GM21390 (cell line): ENCODE measurements around the gene SASH1.
"Not testable (repeated sequence)": the region's sequence is repeated elsewhere in the genome, so short reads cannot be mapped to it uniquely, and the experiment has no call there.

Experiments
- ATAC-seq: cut with Tn5 transposase; IDR thresholded peaks from one replicate; pipeline ENCODE4 v1.9.1; 2021; ENCODE audit not compliant: unreplicated experiment

The SASH1 gene

GRCh38 chr6:148364056-148364824, 21.6 kb downstream of the SASH1 start:
- ATAC-seq, result no peak

GRCh38 chr6:148365041-148365440, 22.4 kb downstream of the SASH1 start:
- ATAC-seq, result no peak

DNA sequence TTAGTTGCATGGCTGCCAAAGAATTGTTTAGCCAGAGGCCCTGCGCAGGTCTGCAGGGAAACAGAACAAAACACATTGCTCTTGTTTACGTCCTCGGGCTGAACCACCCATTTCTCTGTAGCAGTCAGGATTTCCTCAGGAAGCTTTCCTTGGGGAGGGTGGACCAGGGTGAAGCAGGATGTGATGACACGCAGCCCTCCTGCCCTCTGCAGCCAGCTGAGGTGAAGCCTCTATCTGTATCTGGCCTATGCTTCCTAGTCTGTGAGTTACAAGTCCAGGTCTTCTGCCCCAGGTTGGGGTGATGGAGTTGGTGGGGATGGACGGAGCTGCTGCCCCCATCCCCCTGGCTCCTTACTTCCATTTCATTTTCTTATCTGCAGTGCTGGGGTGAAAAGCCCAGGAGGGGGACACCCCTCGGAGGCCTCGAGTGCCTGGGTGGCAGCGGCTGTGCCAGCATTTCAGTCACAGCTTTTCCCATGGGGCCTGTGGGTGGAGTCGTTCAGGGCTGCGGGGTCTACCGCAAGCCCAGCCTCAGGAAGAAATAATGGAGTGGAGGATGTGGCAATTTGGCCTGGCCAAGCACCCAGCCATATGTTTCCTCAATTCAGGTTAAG, 24.9 kb downstream of the SASH1 start:
- no peak for ATAC-seq

DNA sequence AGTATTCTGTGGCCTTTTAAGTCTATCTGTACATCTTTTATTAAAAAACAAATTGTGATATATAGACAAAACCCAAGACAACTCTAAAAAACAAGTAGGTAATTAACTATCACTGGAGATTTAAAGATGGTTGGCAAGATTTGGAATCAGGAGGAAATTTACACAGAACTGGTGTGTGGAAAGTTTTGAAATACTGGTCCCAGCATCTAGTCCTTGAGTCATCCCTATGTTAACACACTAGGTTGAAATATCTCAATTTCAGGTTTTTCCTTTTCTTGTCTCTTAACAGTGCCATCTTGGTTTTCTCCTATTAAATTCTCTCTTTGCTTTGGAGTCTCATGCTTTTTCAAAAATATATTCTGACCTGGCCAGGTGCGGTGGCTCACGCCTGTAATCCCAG, 27.5 kb downstream of the SASH1 start:
- ATAC-seq, result no peak

DNA sequence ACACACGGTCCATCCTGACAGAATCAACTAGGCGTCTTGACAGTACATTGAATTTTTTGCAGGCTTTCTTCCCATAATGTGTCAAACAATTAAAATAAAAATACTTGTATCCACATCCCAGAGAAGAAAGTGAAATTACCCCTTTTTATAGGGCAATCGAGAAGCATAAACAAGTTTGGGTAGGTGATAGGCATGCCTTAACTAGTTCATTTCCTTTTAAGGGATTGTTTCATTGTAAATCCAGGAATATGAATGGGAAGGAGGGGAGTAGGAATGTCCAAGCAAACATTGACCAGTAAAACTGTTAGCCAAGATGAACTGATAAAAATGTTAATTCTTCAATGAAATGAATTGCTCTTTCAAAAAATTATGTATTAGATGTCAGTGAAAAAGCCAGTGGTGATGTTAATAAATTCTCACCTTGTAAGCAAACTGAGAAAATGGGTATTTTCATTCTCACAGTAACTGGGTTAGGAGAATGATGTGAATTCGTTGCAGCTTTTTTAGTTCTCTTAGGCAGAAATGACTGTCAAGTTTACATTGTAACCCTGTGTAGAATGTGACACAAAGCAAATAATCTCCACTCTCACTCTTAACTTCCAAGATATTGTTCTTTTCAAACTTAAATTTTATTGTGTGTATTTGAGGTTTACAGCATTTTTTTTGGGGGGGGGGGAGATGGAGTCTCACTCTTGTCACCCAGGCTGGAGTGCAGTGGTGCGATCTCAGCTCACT, 31.6 kb downstream of the SASH1 start:
- no peak for ATAC-seq

- ATAC-seq, result no peak
Observed at GRCh38 chr6:148375401-148375800, 32.8 kb downstream of the SASH1 start.

DNA sequence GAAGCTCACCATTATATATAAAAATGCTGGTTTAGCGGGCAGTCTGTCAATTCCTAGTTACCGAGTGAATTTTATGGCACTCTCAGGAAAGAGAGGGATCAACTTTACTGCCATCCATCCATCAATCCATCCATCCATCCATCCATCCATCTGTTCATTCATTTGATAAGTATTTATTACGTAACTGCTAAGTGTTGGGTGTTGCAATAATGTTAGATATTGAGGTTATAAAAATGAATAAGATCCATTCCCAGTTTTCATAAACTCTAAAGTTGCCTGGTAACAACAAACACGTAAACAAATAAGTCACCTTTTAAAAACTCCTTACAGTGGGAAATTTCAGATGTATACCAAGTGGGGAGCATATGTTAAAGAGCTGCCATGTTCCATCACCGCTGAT, 36.8 kb downstream of the SASH1 start:
- ATAC-seq, result no peak

DNA sequence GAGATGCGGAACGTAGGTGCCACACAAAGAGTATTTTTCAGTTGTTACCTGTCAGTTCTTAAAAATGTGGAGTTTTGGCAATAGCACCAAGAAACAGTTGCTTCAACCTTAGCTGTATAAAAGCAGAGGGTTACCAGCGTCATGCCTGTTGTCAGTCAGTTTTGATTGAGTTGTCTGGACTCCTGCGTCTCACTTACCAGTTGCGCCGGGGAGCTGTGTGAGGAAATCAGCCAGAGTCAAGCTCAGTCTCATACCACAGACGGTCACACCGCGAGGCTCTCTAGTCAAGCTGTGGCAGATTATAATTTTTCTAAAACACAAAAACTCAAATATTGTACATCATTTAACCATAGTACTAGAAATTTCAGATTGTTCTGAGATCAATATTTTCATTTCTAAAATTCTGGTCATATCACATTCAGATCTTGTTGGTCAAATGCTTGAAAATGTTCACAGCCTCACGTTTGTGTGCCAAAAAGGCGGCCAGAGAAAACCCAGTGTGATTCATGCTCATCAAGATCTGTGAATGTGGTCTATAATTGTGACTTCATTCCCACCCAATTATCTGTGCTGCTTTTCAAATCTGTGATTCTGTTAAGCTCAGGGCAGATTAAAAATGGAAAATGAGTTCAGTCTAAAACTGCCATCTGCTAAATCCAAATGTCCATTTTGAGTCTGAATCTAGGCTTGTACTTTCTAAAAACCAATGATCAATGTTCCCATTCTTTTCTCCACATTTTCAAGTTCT, 37.5 kb downstream of the SASH1 start:
- ATAC-seq, result no peak

GRCh38 chr6:148382051-148382450, 39.4 kb downstream of the SASH1 start:
- not testable (repeated sequence) for ATAC-seq

DNA sequence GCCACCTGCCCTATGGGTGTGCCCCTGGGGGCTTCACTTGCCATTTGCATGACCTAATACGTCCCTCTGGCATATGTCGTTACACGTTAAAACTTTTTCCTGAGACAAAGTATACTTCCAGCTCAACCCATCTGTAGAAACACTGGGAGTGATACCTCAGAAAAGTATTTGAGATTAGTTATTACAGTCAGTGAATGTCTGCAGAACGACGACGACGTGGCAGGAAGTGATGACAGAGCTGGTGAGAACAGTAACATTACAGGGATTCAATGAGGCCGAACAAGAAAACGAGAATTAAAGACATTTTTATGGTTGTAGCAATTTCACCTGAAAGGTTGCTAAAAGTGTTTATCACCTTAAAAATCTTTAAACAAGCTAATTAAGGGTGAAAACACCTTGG, 40.2 kb downstream of the SASH1 start:
- no peak for ATAC-seq

GRCh38 chr6:148383658-148384368, 41.2 kb downstream of the SASH1 start:
- ATAC-seq, result no peak

DNA sequence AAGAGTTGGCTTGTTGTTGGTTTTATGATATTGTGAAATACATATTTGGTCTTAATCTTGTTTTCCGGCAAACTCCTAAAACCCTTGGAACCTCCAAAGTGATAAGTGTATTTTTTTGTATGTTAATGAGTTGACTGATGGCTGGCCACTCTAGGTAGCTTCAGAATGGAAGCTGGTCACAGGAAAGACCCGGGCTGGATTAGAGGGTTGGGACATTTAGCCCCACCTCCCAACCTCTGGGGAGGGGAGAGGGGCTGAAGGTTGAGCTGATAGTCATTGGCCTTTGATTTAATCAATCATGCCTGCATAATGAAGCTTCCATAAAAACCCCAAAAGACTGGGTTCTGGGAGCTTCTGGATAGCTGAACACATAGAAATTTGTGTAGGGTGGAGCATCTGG, 42.7 kb downstream of the SASH1 start:
- no peak for ATAC-seq

DNA sequence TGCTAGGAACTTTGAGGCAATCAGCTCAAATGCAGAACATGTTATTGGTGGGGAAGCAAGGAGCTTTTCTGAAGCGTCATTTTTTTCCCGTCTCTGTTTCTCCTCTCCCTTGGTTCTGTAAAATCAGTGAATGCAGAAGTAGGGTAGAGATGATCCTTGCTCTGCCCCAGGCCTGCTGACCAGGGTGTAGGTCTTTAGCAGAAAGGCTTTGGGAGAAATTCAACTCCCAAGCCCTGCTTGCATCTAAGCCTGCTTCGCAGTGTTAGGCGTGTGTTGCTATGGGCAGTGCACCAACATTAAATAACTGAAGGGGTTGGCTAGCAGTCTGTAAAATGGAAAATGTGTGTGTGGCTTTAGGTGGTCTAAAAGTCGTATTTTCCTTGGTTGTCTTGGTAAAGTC, 45.9 kb downstream of the SASH1 start:
- ATAC-seq, result no peak

GRCh38 chr6:148389086-148389485, 46.4 kb downstream of the SASH1 start:
- no peak for ATAC-seq

GRCh38 chr6:148389917-148390316, 47.3 kb downstream of the SASH1 start:
- ATAC-seq, result no peak

GRCh38 chr6:148392127-148392526, 49.5 kb downstream of the SASH1 start:
- not testable (repeated sequence) for ATAC-seq

- ATAC-seq, result no peak
Observed at GRCh38 chr6:148392671-148393070, 50.0 kb downstream of the SASH1 start.

- ATAC-seq, result no peak
Observed at GRCh38 chr6:148395583-148396101, 53.0 kb downstream of the SASH1 start.

- no peak for ATAC-seq
Observed at GRCh38 chr6:148396411-148396810, 53.8 kb downstream of the SASH1 start.

DNA sequence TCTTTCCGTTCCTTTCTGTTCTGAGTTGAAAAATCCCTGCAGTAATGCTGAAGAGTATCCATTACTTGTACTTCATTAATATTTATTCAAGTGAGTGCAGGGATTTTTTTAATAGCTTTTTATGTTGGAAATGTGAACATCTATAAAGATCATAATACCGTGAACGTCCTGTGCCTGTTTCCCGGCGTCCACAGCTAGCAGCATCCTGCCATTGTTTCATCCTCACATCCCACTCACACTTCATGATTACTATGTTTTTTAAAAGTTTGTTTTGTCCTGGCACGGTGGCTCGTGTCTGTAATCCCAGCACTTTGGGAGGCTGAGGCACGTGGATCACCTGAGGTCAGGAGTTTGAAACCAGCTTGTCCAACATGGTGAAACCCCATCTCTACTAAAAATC, 54.3 kb downstream of the SASH1 start:
- ATAC-seq, result no peak

- ATAC-seq, result no peak
Observed at GRCh38 chr6:148398244-148398643, 55.6 kb downstream of the SASH1 start.
